GM12873 (cell line): ENCODE results near the gene CD177.

Source experiments
- TF ChIP-seq, protein P1 (sequence below): IDR thresholded peaks from 2 replicates; pipeline ENCODE4 v1.5.1; 2012; ENCODE audit warnings: low read depth, mild to moderate bottlenecking, moderate library complexity, low read length, control low read depth; ENCODE audit not compliant: insufficient read depth; ENCODE audit errors: missing control alignments

Gene CD177

DNA sequence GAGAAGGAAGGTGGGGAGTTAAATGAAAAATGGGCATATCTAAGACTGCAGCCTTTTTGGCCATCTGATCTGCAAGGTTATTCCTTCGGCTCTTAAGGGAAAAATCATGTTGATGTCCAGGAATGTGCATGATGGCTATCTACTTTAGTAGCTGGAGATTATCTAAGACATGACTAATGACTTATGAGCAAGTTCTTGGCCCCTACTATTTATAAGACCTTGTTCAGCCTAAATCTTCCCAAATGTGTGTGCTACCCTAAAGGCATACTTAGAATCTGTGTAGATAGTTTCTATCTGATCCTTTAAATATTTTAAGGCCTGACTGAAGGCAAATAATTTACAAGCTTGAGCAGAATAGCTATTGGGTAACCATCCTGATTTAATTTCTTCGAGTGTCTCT is 41.8 kb upstream of the CD177 start:
- TF ChIP-seq, protein P1, sequence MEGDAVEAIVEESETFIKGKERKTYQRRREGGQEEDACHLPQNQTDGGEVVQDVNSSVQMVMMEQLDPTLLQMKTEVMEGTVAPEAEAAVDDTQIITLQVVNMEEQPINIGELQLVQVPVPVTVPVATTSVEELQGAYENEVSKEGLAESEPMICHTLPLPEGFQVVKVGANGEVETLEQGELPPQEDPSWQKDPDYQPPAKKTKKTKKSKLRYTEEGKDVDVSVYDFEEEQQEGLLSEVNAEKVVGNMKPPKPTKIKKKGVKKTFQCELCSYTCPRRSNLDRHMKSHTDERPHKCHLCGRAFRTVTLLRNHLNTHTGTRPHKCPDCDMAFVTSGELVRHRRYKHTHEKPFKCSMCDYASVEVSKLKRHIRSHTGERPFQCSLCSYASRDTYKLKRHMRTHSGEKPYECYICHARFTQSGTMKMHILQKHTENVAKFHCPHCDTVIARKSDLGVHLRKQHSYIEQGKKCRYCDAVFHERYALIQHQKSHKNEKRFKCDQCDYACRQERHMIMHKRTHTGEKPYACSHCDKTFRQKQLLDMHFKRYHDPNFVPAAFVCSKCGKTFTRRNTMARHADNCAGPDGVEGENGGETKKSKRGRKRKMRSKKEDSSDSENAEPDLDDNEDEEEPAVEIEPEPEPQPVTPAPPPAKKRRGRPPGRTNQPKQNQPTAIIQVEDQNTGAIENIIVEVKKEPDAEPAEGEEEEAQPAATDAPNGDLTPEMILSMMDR: no peak

DNA sequence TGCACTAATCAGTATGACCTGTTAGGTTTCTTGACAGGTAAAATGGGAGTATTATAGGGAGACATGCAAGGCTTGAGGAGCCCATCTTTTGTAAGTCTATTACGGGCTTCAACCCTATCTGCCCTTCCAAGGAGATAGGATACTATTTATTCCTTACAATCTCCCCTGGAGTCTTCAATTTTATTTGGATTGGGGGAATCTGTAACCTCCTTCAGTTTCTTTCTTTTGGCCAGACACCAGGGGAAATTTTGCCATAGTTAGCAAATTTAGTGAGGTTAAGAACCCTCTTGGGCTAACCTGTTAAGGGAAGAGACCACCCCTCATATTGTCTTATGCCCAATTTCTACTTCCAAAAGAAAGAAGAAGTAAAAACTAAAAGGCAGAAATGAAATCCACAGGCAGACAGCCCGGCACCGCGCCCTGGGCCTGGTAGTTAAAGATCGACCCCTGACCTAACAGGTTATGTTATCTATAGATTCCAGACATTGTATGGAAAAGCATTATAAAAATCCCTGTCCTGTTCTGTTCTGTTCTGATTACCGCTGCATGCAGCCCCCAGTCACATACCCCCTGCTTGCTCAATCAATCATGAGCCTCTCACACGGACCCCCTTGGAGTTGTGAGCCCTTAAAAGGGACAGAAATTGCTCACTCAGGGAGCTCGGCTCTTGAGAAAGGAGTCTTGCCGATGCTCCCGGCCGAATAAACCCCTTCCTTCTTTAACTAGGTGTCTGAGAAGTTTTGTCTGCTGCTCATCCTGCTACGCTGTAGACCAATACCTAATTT is 39.6 kb upstream of the CD177 start:
- TF ChIP-seq, protein P1: no peak

- TF ChIP-seq, protein P1: no peak
Measured at GRCh38 chr19:43315851-43316250, 37.6 kb upstream of the CD177 start.

DNA sequence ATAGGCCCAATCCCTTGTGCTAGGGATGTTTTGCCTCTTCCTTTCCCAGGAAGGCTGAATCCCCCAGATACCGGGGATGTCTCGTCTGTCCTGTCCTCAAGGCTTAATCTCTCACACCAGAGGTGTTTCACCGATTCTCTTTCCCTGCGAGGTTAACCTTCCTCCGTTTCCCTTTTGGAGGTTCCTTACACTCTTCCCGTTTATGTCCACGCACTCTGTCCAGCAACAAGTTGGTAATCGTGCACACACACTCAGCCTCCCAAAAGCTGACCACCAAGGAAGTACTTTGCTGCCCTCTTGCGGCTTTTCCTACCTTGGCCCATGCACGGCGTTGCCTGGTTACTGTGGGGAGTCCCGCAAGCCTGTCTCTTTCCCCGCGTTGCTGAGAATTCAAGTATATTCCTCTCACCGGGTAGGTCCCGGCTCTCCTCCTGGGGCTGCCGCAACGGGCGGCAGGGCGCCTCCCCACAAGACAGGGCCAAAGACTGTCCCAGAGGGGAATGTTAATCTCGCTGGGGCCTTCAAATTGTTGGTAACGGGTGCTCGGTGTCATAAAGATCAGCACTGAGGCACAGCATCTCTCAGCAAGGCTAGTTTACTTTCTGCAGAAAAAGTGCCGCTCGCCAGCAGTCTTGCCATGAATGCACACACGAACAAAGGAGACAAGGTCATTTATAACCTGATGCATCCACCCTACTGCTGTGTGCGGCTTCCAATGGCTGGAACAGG is 36.7 kb upstream of the CD177 start:
- TF ChIP-seq, protein P1: no peak

- TF ChIP-seq, protein P1: no peak
Measured at GRCh38 chr19:43318203-43318602, 35.3 kb upstream of the CD177 start.

GRCh38 chr19:43318796-43319314 is 34.6 kb upstream of the CD177 start:
- TF ChIP-seq, protein P1: no peak

- TF ChIP-seq, protein P1: no peak
Measured at GRCh38 chr19:43320546-43320945, 32.9 kb upstream of the CD177 start.
